ENCODE data around the gene TNFSF8.

DNA sequence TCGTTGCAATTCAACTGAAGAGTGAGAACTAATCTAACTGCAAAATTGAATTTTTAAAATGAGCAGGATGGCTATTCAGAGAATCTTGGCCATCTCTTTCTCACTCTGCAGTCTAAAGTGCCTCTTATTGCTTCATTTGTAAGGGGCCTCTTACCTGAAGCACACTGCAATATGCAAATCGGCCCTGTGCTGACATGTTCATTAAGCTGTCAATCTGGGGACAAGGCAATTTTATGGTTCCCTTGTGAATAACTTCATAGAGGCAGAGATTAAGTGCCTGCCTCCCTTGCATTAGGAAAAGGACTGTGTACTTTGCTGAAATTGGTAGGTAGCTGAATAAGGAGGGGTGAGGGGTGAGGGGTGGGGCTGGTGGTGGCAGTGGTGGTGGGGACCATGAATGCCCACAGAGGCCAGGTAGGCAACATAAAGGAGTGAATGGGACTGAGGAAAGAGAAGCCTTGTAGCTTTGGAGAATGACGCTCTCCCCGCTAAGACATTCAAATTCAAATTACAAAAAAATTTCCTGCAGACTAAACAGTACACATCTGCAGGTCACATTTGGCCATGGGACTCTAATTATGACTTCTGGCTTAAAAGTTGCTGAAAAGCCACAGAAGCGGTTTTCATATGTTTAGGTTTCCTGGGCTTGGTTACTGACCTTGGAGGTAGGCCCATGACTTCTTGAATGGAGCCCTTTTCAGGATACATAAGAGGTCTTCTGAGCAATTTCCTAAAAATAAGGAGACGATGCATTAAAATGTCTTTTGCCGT is 25.0 kb downstream of the TNFSF8 start:
- TF ChIP-seq GATA2 (IDR thresholded peaks at IDR 0.05; ENCODE audit: low read depth, low read length) (no peak), GATA3 (IDR thresholded peaks at IDR 0.05; ENCODE audit: low read depth, low read length) (no peak)

Data from SH-SY5Y (cell line).